Activated CD8-positive, alpha-beta memory T cell treated with anti-CD3 and anti-CD28 coated beads, Interleukin-2, amount 50 U/mL, for 48 hours (primary cell): ENCODE data around the gene ADGRA1.
"Not testable (repeated sequence)": the region's sequence is repeated elsewhere in the genome, so short reads cannot be mapped to it uniquely, and the experiment has no call there.

Experiments used
- DNase-seq: peaks from one replicate; pipeline ENCODE4 v3.0.0-alpha.2; 2020

ADGRA1 gene

DNA sequence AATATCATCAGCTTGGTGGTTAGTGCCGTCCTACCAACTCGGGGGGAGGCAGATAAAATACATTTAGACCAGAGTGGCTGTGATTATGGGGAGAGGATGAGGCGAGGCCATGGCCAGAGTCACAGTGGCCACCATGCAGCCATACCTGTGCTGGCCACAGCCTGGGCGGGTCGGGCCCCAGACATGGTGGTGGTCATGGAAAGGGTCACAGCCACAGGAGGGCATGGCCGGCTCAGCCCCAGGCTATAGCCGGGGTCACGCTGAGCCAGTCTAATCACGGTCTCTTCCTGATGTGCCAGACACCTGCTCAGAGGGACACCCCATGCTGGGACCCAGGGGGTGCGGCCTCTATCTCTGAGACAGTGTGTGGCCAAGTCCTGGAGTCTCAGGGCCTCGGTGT is 10.2 kb downstream of the ADGRA1 start:
- no peak for DNase-seq

DNA sequence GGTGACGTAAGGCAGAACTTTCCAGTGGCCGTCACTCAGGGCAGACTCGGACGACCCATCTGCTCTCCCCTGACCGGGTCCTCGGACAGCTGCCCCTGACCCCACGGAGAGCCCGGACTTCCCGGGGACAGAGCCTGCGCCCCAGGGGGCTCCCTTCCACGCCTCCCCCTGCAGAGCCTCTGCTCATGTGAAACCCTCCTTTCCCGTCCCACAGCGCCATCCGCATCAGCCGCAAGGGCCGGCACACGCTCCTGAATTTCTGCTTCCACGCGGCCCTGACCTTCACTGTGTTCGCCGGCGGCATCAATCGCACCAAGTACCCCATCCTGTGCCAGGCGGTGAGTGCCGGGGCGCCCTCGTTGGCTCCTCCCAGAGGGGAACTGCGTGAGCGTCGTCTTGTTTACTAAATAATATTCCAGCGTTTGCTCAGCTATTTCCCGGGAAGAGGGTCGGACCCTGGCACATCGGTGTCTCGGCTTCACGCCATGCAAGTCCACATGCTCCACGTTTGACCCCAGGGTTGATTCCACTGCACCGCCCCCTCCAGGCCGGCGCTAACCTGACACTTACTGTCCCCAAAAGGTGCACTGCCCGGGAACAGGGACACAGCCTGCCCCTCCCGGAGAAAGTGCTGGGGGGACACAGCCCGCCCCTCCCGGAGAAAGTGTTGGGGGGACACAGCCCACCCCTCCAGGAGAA is 10.9 kb downstream of the ADGRA1 start:
- DNase-seq: no peak

DNA sequence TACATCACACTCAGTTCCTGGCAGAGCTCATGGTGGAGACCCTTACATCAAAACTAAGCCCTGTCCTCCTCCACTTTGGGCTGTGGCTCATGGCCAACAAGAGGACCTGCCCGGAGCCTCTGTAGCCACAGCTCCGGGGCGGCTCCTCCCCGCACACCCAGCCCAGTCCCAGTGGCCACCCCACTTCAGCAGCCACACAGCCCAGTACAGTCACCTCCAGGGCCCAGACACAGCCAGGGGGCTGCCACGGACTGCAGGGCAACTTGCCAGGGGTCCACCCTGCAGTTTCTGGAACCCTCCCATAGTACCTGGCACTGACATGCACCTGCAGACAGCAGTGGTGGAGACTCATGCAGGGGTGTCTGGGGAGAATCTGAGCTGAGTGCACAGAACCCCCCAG is 11.8 kb downstream of the ADGRA1 start:
- DNase-seq: no peak

DNA sequence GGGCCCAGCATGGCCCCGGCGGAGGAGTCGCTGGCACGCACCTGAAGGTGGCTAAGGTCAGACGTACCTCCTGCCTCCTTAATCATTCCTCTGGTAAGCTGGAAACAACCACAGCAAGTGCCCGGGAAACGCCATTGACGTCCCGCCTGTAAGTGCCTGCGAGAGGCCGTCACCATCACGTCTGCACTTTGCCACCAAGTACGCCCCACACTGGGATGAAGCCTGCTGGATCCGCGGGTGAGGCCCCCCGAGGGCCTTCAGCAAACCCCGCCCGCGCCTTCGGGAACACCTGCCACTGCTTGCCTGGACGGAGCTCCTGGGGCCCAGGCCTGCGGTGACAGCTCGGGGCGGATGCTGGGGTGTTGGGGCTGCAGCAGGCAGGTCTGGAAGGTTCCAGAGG is 12.5 kb downstream of the ADGRA1 start:
- DNase-seq: no peak

DNA sequence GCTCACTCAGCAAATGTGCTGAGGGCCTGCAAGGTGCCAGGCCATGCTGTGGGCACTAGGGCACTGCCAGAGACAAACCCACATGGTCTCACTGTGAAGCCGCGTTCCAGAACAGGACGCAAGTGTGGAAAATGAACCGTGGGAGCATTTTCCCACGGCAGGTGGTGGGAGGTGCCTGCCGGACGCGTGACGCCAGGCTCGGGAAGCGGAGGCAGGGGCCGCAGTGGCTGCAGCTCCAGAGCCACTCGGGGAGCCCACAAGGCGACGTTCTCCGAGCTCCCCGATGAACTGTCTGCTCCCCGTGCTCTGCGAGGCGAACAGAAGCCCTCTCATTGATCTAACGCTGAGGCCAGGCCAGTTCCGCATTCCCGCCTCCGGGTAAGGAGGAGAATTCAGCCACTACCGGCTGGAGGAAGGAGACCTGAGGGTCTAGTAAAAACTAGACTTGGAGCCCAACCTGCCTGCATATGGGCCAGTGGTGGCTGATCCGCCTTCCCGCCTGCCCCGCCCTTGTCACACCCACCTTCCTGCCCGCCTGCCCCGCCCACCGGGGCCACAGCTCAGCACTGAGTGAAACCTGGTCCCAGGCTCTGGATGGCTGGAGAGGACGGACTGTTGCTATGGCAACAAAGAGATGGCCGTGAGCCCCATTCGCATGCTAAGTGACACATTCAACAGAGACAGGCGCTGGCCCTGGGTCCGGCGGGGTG is 13.1 kb downstream of the ADGRA1 start:
- peak; percentile 64 for DNase-seq

DNA sequence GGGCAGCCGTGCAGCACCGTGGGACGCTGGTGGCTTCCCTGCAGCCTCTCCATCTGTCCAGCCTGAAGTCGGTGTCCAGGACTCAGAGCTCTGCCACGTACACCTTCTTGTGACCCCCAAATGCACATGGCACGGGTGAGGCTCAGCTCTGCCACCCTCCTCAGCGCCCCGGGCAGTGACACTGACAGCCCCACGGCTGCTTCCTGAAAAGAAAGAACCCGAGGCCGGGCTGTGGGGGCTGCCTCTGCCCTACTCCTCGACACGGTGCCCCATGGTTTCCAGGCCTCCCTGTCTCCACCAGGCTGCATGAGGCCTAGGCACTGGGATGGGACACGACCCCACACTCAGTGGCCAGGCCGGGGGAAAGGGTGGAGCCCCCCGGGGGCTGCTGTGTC is 13.7 kb downstream of the ADGRA1 start:
- no peak for DNase-seq

DNA sequence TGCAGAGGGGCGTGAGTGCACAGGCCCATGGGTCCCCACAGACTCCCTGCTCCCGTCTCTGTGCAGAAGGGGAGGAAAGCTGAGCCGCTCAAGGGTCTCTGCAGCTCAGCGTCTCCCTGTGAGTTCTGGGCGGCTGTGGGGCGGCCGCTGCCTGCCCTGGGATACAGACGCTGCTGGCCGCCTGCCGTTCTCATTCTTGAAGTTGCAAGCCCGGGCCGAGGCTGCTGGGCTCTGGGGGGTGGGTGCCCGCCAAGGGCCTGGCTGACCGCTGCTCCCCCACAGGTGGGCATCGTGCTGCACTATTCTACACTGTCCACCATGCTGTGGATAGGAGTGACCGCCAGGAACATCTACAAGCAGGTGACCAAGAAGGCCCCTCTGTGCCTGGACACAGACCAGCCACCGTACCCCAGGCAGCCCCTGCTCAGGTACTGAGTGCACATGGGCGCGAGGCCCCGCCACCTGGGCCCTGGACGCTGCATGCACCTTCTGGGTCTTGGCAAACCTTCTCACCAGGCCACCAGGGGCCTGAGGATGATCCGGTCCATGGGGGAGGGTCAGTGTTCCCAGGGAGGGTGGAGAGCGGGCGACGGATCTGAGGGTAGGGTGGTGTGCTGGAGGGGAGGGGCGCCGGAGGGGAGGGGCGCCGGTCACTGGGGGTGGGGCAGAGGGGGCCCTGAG is 14.8 kb downstream of the ADGRA1 start:
- DNase-seq: no peak

DNA sequence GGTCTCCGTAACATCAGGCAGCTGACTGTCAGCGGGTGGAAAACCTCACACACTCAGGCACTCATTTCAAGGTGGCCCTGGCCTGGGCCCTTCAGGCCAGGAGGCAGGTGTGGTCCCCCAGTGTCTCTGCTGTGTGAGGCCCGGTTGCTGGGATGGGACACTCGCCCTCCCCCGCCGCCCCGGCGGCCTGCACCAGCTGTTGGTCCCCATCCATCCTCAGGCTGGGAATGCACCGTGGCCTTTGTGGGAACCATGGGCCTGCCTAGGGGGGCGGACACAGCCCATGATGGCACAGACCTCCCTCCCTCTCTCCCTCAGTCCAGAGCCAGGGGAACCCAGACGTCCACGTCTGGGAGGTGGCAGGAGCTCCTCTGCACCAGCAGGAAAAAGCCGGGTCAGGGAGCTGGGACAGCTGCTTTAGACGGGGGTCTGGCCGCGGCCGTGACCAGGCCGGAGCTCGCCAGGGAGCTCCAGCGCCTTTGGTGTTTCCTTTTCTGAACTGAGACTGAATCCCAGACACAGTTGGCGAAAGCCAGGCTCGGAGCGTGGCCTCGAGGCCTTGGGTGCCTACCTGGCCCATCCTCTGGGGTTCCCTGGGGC is 15.7 kb downstream of the ADGRA1 start:
- no peak for DNase-seq

DNA sequence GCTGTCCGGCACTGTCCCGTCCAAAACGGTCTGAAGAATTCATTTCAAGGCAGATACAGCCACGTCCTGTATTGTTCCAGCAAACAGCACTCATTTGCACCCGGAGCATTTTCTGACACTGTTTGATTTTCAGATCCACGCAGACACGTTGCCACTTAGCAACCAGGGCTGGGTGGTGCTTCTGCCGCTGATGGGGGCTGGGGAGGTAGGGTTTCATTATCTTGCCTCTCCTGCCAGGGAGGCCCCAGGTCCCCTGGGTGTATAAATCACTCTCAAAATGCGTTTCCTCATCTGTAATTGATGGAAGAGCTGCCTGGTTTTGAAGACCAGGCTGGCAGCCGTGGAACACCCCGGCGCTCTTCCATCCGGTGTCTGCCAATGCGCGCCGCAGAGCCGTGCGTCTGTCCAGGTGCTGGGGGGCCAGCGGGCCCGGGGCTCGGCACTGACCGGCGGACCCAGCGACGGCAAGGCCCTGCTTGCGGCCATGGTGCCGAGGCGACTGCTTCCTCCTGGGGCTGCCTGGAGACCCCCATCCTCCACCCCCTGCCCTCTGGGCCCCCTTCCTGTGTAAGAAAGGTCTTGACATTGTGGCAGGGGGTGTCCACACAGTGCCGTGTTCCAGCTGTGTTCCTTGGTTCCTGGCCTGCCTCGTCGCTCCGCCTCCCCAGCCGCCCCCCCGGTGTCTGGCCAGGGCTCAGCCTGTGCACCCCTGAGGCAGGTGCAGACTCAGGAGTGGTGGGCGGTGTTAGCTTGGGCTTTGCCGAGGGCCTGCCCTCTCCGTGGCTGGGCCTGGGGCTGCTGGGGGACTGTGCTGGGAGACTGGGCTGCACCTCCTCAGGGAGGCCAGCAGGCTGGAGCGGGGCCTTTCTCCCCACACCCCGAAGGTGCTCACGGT is 16.6 kb downstream of the ADGRA1 start:
- no peak for DNase-seq

DNA sequence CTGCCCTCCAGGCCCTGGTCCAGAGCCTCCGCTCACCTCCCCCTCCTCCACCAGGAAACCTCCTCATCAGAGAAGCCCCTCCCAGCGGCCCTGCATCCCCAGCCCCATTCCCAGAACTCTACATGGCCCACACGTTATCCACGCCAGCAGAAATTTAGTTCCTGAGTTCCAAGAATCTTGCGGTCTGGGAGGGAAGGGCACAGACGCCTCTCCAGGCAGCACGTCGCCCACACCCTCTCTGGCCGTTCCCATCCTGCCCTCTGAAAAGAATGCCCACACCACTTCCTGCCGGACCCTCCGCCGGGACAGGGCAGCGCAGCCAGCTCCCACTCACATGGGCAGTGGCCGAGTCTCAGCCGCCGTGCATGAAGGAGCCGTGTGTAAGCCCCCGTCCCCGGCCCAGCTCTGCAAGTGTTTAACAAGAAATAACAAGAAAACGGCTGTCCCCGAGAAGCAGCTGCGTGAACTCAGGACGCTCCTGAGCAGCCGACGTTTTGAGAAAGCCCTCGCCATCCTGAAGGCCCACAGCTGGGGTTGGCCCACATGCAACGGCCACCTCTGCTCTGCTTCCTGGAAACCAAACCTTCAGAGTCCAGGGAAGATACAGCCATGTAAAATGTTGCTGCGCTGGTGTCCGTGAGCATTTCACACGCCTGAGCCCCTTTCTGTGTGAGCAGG is 17.4 kb downstream of the ADGRA1 start:
- no peak for DNase-seq

DNA sequence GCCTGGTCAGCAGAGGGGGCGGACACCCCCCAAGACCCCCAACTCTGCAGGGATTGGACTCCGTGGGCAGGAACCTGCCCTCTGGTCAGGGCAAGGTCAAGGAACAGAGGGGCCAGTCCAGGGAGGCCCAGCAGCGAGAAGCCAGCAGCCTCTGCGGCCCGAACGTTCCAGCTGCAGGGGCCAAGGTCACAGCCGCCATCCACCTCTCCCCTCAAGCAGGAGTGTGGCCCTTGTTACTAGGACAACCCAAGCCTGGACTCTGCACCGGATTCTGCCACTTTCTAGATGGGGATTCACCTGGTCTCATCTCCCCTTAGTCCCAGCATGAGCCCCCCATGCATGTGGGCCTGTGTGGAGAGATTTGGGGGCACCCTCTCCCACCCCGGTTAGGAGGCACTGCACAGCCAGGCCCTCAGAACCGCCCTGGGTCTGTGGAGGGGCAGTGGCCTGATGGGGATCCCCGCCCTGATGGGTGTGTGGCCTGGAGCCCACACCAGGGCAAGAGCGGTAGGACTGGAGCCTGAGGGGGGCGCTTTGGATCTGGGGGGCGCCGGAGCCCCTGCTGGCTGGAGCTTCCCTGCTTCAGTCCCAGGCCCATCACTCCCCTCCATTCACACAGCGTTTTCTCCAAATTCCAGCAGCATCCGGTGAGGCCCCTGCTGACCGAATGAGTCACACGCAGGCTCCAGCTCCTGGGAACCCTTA is 18.1 kb downstream of the ADGRA1 start:
- DNase-seq: no peak

DNA sequence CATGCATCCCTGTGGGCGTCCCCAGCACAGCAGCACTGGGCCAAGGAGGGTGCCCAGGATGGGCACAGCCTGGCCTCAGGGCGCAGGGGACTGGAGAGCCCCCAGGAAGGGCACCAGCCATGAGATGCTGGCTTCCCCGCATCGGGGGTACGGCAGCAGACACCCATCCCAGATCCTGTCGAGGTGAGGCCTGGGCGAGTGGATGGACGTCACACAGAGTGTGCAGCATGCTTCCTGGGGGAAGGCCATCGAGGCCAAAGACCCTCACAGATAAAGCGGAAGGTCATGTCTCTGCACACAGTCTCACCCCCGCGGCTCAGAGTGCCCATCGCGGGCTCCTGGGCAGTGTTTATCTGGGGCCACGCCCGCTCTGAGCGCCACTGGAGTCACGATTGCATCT is 18.8 kb downstream of the ADGRA1 start:
- no peak for DNase-seq

DNA sequence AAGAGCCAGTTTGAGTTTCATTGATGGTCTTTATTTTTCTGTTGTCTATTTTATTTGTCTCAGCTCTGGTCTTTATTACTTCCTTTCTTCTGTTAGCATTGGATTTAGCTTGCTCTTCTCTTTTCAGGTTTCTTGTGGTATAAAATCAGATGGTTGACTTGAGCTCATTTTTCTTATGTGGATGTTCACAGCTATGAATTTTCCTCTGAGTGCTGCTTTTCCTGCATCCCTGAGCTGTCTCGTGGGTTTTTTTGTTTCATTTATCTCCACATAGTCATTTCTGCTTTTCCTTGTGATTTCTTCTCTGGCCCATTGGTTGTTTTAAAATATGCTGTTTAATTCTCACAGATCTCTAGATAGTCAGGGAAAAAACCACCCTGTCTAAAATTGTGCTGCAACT is 19.7 kb downstream of the ADGRA1 start:
- DNase-seq: no peak

DNA sequence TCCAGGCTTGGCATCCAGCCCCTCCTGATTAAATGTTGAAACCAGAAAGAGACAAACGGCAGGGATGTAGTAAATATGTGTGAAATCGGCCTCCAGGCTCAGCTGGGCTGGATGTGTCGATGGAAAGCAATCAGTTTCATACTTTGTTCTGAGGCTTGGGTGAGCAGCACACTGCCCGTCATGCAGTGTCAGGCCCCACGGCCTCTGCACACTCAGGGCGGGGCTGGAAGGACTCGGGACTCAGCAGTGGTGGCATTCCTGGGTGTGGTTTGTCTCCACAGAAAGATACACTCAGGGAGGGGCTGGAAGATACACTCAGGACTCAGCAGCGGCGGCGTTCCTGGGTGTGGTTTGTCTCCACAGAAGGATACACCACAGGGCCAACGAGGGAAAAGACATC is 22.0 kb downstream of the ADGRA1 start:
- DNase-seq: no peak

DNA sequence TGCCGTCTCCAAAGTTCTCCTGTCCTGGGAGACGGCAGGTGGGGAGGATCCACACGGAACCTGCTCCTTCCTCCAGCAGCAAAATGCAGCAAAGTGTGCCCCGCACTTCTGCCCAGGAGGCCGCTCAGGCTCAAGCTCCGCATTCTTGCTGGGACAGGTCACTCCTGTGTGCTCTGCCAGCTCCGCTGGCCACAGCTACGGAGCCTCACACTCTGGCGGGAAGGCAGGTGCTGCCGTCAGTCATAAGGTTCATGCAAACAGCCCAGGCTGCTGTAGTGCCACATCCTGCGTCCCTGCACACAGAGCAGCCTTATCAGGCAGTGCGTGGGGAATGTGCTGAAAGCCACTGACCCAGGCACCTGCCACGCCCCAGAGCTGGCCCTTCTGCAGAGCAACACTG is 22.4 kb downstream of the ADGRA1 start:
- no peak for DNase-seq

DNA sequence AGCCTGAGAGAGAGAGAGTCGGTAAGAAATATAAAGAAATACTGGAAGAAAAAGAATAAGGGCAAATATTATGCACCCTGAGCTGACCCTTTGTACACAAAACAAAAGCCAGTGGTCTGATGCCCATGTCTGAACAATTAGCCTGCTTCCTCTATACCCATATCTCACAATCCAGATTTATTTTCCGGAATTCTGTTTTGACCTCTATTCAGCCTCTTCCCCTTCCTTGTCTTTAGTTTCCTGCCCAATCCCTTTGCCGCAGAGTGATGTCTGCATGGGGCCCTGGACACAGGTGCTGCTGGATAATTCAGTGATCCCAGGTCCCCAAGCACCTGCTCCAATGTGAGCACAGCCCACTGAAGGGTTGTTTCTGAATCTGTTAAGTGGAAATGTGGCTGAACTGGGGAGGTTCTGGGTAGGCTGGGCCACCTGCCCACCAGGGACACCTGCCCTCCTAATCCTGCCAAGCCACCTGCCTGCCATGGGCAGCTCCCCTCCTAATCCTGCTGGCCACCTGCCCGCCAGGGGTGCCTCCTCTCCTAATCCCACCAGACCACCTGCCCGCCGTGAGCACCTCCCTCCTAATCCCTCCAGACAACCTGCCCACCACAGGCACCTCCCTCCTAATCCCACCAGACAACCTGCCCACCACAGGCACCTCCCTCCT is 23.0 kb downstream of the ADGRA1 start:
- no peak for DNase-seq

DNA sequence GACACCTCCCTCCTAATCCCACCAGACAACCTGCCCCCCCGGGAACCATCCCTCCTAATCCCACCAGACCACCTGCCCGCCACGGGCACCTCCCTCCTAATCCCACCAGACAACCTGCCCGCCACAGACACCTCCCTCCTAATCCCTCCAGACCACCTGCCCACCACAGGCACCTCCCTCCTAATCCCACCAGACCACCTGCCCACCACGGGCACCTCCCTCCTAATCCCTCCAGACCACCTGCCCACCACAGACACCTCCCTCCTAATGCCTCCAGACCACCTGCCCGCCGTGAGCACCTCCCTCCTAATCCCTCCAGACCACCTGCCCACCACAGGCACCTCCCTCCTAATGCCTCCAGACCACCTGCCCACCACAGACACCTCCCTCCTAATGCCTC is 23.9 kb downstream of the ADGRA1 start:
- not testable (repeated sequence) for DNase-seq

DNA sequence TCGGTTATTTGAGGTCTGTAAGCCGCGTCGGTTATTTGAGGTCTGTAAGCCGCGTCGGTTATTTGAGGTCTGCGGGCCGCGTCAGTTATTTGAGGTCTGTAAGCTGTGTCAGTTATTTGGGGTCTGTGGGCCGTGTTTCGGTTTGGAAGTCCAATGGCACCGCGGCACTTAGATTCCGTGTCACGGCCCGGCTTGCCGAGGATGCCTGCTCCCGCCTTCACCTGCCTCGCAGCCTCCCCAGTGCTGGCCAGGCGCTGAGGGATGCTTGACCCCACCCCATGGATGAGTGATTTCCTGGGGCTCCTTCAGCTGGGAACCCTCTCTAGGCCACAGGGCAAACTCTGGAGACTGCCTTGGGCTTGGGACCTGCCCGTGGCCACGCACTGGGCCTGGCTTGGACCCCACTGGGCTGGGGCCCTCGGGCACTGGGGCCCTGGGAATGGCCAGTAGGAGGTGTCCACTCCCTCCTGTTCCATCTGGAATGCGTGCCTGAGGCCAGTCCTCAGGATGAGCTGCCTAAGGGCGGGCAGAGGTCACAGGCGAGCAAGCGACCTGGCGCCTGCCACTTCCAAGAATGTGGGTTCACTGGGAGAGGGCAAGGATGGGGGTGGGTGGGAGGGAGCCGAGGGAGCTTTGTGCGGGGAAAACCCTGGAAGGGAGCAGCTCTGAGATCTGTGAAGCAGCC is 25.6 kb downstream of the ADGRA1 start:
- DNase-seq: no peak

DNA sequence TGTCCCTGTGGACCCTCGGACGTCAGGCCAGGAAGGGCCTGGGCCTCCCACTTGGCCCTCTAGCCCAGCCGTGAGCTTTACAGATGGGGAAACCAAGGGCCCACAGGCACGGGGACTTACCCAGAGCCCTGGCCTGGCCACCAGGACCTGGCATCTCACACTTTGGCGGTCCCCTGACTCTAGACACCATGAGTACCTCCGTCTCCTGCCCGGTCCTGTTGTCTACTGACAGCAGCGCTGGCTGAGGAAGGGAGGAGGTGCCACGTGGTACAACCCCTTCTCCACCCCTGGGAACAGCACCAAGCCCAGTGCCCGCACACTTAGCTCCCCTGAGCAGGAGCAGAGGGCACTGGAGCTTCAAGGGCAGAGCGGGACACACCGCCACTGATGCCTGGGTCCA is 26.1 kb downstream of the ADGRA1 start:
- DNase-seq: no peak

DNA sequence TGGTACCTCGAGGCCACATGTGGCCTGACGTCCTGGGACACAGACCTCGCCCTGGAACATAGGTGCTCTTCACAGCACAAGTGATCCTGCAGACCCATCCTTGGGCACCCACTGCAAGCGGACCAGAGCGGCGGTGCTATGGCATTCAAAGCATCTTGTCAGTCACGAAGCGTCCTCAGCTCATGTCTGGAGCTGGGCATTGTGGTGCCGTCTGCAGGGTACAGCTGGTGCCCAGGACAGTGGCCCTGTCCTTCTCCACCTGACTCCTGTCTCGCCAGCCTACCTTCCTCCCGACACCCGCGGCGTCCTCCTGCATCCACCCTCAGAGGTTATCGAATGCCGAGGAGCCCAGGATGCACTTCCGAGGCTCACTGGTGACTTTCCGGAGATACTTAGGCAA is 26.5 kb downstream of the ADGRA1 start:
- no peak for DNase-seq
